OCI-LY1 (cell line): ENCODE results near the gene NKAPD1.

ENCODE experiments used
- H2AFZ ChIP-seq: fragments of 200-600 bp; sonication (generic), shearing (Covaris generic); 2 replicates; pipeline ENCODE4 v1.6.0; 2014; ENCODE audit warnings: antibody characterized with exemption, mild to moderate bottlenecking, low read length
- H3F3A ChIP-seq: fragments of 200-600 bp; sonication (generic), shearing (Covaris generic); 2 replicates; pipeline ENCODE4 v1.6.0; 2014; ENCODE audit warnings: mild to moderate bottlenecking, antibody characterized with exemption, low read length, moderate library complexity; ENCODE audit not compliant: insufficient read depth
- H3K27ac ChIP-seq: fragments of 200-600 bp; sonication (generic); 2 replicates; pipeline ENCODE4 v1.5.1; 2014; ENCODE audit warnings: low read length, mixed run types, mild to moderate bottlenecking, low read depth; ENCODE audit not compliant: poor library complexity, severe bottlenecking
- H3K27me3 ChIP-seq: fragments of 200-600 bp; sonication (generic); 2 replicates; pipeline ENCODE4 v1.6.0; 2014; ENCODE audit warnings: antibody characterized with exemption, mild to moderate bottlenecking, low read length, moderate library complexity; ENCODE audit not compliant: insufficient read depth
- H3K36me3 ChIP-seq: fragments of 200-600 bp; sonication (generic); 2 replicates; pipeline ENCODE4 v1.6.1; 2014; ENCODE audit warnings: mild to moderate bottlenecking, antibody characterized with exemption, low read length, moderate library complexity, mixed read lengths; ENCODE audit not compliant: insufficient read depth
- H3K4me1 ChIP-seq: fragments of 200-600 bp; sonication (generic); 2 replicates; pipeline ENCODE4 v1.5.1; 2014; ENCODE audit warnings: mild to moderate bottlenecking, low read length, moderate library complexity; ENCODE audit not compliant: insufficient read depth, severe bottlenecking
- H3K4me2 ChIP-seq: fragments of 200-600 bp; sonication (generic), shearing (Covaris generic); 2 replicates; pipeline ENCODE4 v1.6.1; 2014; ENCODE audit warnings: low read length
- H3K4me3 ChIP-seq: fragments of 200-600 bp; sonication (generic); 2 replicates; pipeline ENCODE4 v1.5.1; 2014; ENCODE audit warnings: low read length, low read depth, mild to moderate bottlenecking, mixed read lengths; ENCODE audit not compliant: poor library complexity, severe bottlenecking
- H3K79me2 ChIP-seq: fragments of 200-600 bp; shearing (Covaris generic); 2 replicates; pipeline ENCODE4 v1.6.1; 2016; ENCODE audit warnings: mixed run types, low read length, mixed read lengths; ENCODE audit not compliant: insufficient read depth
- H3K9ac ChIP-seq: fragments of 200-600 bp; sonication (generic), shearing (Covaris generic); 2 replicates; pipeline ENCODE4 v1.6.1; 2014; ENCODE audit warnings: mild to moderate bottlenecking, low read length, mixed read lengths
- H3K9me2 ChIP-seq: fragments of 200-600 bp; sonication (generic), shearing (Covaris generic); 2 replicates; pipeline ENCODE4 v1.6.1; 2014; ENCODE audit warnings: low read depth, mild to moderate bottlenecking, low read length, mixed read lengths
- H3K9me3 ChIP-seq: fragments of 200-600 bp; shearing (Covaris generic); 2 replicates; pipeline ENCODE4 v1.6.1; 2014; ENCODE audit warnings: low read length, mixed read lengths
- H4K20me1 ChIP-seq: fragments of 200-600 bp; sonication (generic), shearing (Covaris generic); 2 replicates; pipeline ENCODE4 v1.6.0; 2016; ENCODE audit warnings: mild to moderate bottlenecking, low read length; ENCODE audit not compliant: insufficient read depth
- CTCF ChIP-seq: fragments of 200-600 bp; sonication (generic), shearing (Covaris generic); IDR thresholded peaks from 2 replicates; pipeline ENCODE4 v1.5.1; 2017; ENCODE audit warnings: mild to moderate bottlenecking, antibody characterized with exemption, low read length, moderate library complexity, mixed read lengths
- EZH2 ChIP-seq: fragments of 200-600 bp; sonication (generic), shearing (Covaris generic); IDR thresholded peaks from 2 replicates; pipeline ENCODE4 v1.8.0; 2017; ENCODE audit warnings: borderline replicate concordance, mixed run types, mild to moderate bottlenecking, antibody characterized with exemption, low read length, moderate library complexity, mixed read lengths

NKAPD1 gene

DNA sequence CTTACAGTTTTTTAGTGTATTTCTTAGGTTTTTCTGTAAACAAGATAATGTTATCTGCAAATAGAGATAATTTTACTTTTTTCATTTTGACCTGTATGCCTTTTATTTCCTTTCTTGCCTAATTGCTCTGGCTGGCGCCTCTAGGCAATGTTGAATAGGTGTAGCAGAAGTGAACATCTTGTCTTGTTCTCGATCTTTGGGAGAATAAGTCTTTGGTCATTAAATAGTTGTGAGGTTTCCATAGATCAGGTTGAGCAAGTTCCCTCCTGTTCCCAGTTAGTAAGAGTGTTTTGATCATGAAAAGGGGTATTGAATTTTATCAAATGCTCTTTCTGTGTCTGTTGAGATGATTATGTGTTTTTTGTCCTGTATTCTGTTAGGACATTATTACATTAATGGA is 24.3 kb upstream of the NKAPD1 start:
- H3K4me2 ChIP-seq = no peak overlapping the region

GRCh38 chr11:112050721-112051120 is 23.4 kb upstream of the NKAPD1 start:
- H2AFZ ChIP-seq = no peak overlapping the region
- no peaks in the 10 kb centered on the region for H3K27me3 ChIP-seq
- peak overlapping the region; percentile 13; the same call in 1 of the 2 replicates for H3K4me2 ChIP-seq
- H3K9me2 ChIP-seq = no peaks in the 10 kb centered on the region
- no peak overlapping the region for H3K9ac ChIP-seq
- 0 out of 2 replicates have a peak, but pooled peaks cover 8% of the 10 kb centered on the region for H3K79me2 ChIP-seq
- H3K4me3 ChIP-seq = no peak overlapping the region
- H4K20me1 ChIP-seq = no peaks in the 10 kb centered on the region
- TF ChIP-seq EZH2 = no peak
- no peak for TF ChIP-seq CTCF
- no peaks in the 10 kb centered on the region for H3K9me3 ChIP-seq
- peak overlapping the region; percentile 41 for H3K27ac ChIP-seq
- H3K36me3 ChIP-seq = peaks cover 91% of the 10 kb centered on the region
- no peaks in the 10 kb centered on the region for H3F3A ChIP-seq
- peaks cover 11% of the 10 kb centered on the region for H3K4me1 ChIP-seq

More for the DNA sequence above, 24.3 kb upstream of the NKAPD1 start:
- no peaks in the 10 kb centered on the region for H3F3A ChIP-seq
- no peaks in the 10 kb centered on the region for H3K9me3 ChIP-seq
- no peak overlapping the region for H3K27ac ChIP-seq
- 0 out of 2 replicates have a peak, but pooled peaks cover 8% of the 10 kb centered on the region for H3K79me2 ChIP-seq
- no peak overlapping the region for H3K4me3 ChIP-seq
- no peaks in the 10 kb centered on the region for H4K20me1 ChIP-seq
- H2AFZ ChIP-seq = no peak overlapping the region
- H3K9ac ChIP-seq = no peak overlapping the region
- peaks cover 11% of the 10 kb centered on the region for H3K4me1 ChIP-seq
- peaks cover 98% of the 10 kb centered on the region for H3K36me3 ChIP-seq
- no peak for TF ChIP-seq EZH2
- TF ChIP-seq CTCF = no peak
- no peaks in the 10 kb centered on the region for H3K27me3 ChIP-seq
- no peaks in the 10 kb centered on the region for H3K9me2 ChIP-seq

DNA sequence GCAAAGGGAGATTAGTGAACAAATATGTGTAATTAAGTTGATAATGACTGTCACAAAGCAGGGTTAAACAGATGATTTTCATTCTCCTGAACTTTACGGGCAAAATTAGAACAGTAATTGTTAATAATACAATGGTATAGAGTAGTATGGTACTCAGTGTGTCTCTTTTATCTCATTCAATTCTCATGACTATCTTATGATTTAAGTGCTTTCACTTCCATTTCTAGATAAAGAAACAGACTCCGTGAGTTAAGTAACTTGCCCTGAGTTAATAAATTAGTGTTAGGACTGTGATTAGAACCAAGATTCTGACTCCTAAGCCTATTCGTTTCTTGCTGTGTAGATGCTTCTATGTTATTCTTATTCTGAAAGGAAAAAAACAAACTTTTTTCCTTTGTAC is 22.3 kb upstream of the NKAPD1 start:
- Histone ChIP-seq H3K36me3 (peaks cover 90% of the 10 kb centered on the region), H3K9me3 (no peaks in the 10 kb centered on the region), H4K20me1 (no peaks in the 10 kb centered on the region), H3K4me1 (peaks cover 11% of the 10 kb centered on the region), H3K9me2 (no peaks in the 10 kb centered on the region), H3K4me3 (no peak overlapping the region), H2AFZ (no peak overlapping the region), H3K4me2 (no peak overlapping the region), H3K27me3 (no peaks in the 10 kb centered on the region), H3F3A (no peaks in the 10 kb centered on the region), H3K27ac (peak overlapping the region; percentile 41), H3K79me2 (0 out of 2 replicates have a peak, but pooled peaks cover 8% of the 10 kb centered on the region), H3K9ac (no peak overlapping the region)
- no peak for TF ChIP-seq EZH2
- no peak for TF ChIP-seq CTCF
